NB4 (cell line): Measurements from ENCODE around the gene BIN1.

Source experiments
- CTCF ChIP-seq: IDR thresholded peaks from one replicate; pipeline ENCODE4 v1.5.1; 2012; ENCODE audit warnings: low read depth, low read length
- POLR2A ChIP-seq: IDR thresholded peaks from 2 replicates; pipeline ENCODE4 v1.6.1; 2011; ENCODE audit warnings: mild to moderate bottlenecking; ENCODE audit not compliant: insufficient read length; ENCODE audit errors: extremely low read depth

DNA sequence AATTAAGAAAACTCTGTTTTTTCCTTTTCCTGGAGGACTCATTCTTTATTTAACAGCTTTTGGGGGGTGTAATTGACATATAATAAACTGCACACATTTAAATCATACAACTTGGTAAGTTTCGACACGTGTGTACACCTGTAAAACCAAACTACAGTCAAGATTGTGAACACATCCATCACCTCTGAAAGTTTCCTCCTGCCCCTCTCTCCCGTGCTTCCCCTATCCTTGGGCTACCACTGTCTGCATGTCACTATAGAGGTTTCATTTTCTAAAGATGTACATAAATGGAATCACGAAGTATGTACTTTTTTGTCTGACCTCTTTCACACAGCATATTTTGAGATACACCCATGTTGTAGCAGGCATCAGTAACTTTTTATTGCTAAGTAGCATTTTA lies 100.0 kb downstream of the BIN1 start:
- TF ChIP-seq CTCF, result no peak
- TF ChIP-seq POLR2A, result no peak
